Measurements from ENCODE around the gene CNTN4. TPM values are rescaled to one million over a fixed set of nuclear protein-coding genes. Genes with fewer than 3 reads are reported as not detected.
A peak's percentile ranks its signal among the peaks of the same experiment; 100 is the strongest.

The CNTN4 gene
- total RNA-seq (1 to 10 TPM; 1.0 to 4.3 (median 1.7) TPM), polyA plus RNA-seq (under 1 TPM; 0.20 to 0.61 (median 0.56) TPM)
- long read RNA-seq, donor 1, full-length matches to known transcripts = 6 of 6 reads
- long read RNA-seq, donor 1, partial matches to known transcripts = 0 of 6 reads
- long read RNA-seq, donor 1, other reads (novel, unspliced or antisense) = 0 of 6 reads
- long read RNA-seq, donor 2, partial matches to known transcripts = 5 of 9 reads
- long read RNA-seq, donor 2, other reads (novel, unspliced or antisense) = 0 of 9 reads

- Histone ChIP-seq H3K4me1 (peaks cover 0 to 24% (median 10%) of the 10 kb centered on the region in 6 donors), H3K27ac (no peak within 1 kb of the TSS), H3K9me3 (no peaks in the 10 kb centered on the region), H3K27me3 (replicated peaks in 1 of 7) (peaks cover 0 to 71% (median 29%) of the 10 kb centered on the region in 7 donors), H3K4me3 (peak within 1 kb of the TSS; percentile 12 to 64 (median 36)), H3K36me3 (no peaks in the 10 kb centered on the region)
- intact Hi-C loops (cut with DNase I; ENCODE audit: low total_unique reads) = no loop called here
- WGBS, 5 donors = 2 to 17% (median 2%) methylated on average over 25 to 86 of the region's 86 CpGs
- TF ChIP-seq POLR2A (IDR thresholded peaks at IDR 0.05) (no peak), CTCF (IDR thresholded peaks at IDR 0.05 in 8 of 11, conservative IDR thresholded peaks at IDR 0.05 in 3 of 11) (no peak), POLR2AphosphoS5 (IDR thresholded peaks at IDR 0.05) (no peak)
- no peak for DNase-seq
Observed at GRCh38 chr3:2098398-2099027, at the start of gene CNTN4. Gene CNTN4 (plus strand): TSS chr3:2098866.

- 90 to 94% (median 92%) methylated on average over 4 of the region's 4 CpGs for WGBS, 5 donors
- no peaks in the 10 kb centered on the region for H3K4me1 ChIP-seq
- peaks cover 0 to 7% (median 1%) of the 10 kb centered on the region in 8 donors for H3K9me3 ChIP-seq
- DNase-seq = no peak
- no peaks in the 10 kb centered on the region for H3K27me3 ChIP-seq (replicated peaks in 1 of 7)
- intact Hi-C loops (cut with DNase I; ENCODE audit: low total_unique reads) = no loop called here
- H3K27ac ChIP-seq = no peak overlapping the region
- H3K4me3 ChIP-seq = no peak overlapping the region
- TF ChIP-seq CTCF (IDR thresholded peaks at IDR 0.05 in 8 of 11, conservative IDR thresholded peaks at IDR 0.05 in 3 of 11) (no peak), POLR2AphosphoS5 (IDR thresholded peaks at IDR 0.05) (no peak), POLR2A (IDR thresholded peaks at IDR 0.05) (no peak)
- H3K36me3 ChIP-seq = no peaks in the 10 kb centered on the region
Observed at GRCh38 chr3:2061360-2061759, 37.3 kb upstream of the CNTN4 start.

GRCh38 chr3:2071531-2071930, 27.1 kb upstream of the CNTN4 start:
- 75 to 84% (median 82%) methylated on average over 2 of the region's 2 CpGs for WGBS, 5 donors
- no peaks in the 10 kb centered on the region for H3K36me3 ChIP-seq
- intact Hi-C loops (cut with DNase I; ENCODE audit: low total_unique reads) = no loop called here
- H3K9me3 ChIP-seq = no peaks in the 10 kb centered on the region
- H3K27ac ChIP-seq = no peak overlapping the region
- no peaks in the 10 kb centered on the region for H3K4me1 ChIP-seq
- TF ChIP-seq POLR2A (IDR thresholded peaks at IDR 0.05) = no peak
- TF ChIP-seq POLR2AphosphoS5 (IDR thresholded peaks at IDR 0.05) = no peak
- no peak for TF ChIP-seq CTCF (IDR thresholded peaks at IDR 0.05 in 8 of 11, conservative IDR thresholded peaks at IDR 0.05 in 3 of 11)
- no peak for DNase-seq
- H3K4me3 ChIP-seq = no peak overlapping the region
- H3K27me3 ChIP-seq (replicated peaks in 1 of 7) = no peaks in the 10 kb centered on the region

- intact Hi-C loops (cut with DNase I; ENCODE audit: low total_unique reads) = no loop called here
Observed at GRCh38 chr3:2078821-2079220, 19.8 kb upstream of the CNTN4 start.

More at GRCh38 chr3:2078821-2079220, 19.8 kb upstream of the CNTN4 start:
- Histone ChIP-seq H3K4me1 (no peaks in the 10 kb centered on the region), H3K9me3 (peaks cover 0 to 13% (median 0%) of the 10 kb centered on the region in 8 donors), H3K4me3 (no peak overlapping the region), H3K36me3 (no peaks in the 10 kb centered on the region), H3K27me3 (replicated peaks in 1 of 7) (no peaks in the 10 kb centered on the region), H3K27ac (no peak overlapping the region)
- 74 to 91% (median 82%) methylated on average over 3 of the region's 3 CpGs for WGBS, 5 donors
- no peak for DNase-seq
- TF ChIP-seq CTCF (IDR thresholded peaks at IDR 0.05 in 8 of 11, conservative IDR thresholded peaks at IDR 0.05 in 3 of 11) = no peak
- TF ChIP-seq POLR2AphosphoS5 (IDR thresholded peaks at IDR 0.05) = no peak
- TF ChIP-seq POLR2A (IDR thresholded peaks at IDR 0.05) = no peak

All from spleen (tissue), 13 donors.